Measurements from ENCODE around the gene PRKCZ.

The PRKCZ gene

DNA sequence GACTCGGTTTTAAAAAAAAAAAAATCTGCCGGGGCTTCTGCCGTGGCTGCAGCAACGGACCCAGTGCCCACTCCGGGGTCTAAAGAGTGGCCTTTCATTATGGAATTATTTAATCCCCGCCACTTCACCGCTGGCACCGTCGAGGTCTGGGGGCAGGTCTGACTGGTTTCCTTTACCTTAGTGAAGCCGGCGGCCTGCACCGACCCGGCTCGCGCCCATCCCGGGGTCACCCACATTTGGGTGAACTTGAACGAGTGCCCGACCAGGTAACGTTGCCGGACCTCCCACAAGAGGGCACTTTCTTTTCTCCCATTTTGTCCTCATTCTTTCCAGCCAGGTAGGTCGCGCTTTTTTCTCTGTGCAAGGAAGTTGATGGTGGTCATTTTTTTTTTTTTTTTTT lies 4.3 kb downstream of the PRKCZ start:
- TF ChIP-seq FOXP2 (optimal IDR thresholded peaks at IDR 0.05; ENCODE audit: borderline replicate concordance, extremely low read depth, extremely low read length, insufficient read depth) = no peak
- TF ChIP-seq, protein P1, sequence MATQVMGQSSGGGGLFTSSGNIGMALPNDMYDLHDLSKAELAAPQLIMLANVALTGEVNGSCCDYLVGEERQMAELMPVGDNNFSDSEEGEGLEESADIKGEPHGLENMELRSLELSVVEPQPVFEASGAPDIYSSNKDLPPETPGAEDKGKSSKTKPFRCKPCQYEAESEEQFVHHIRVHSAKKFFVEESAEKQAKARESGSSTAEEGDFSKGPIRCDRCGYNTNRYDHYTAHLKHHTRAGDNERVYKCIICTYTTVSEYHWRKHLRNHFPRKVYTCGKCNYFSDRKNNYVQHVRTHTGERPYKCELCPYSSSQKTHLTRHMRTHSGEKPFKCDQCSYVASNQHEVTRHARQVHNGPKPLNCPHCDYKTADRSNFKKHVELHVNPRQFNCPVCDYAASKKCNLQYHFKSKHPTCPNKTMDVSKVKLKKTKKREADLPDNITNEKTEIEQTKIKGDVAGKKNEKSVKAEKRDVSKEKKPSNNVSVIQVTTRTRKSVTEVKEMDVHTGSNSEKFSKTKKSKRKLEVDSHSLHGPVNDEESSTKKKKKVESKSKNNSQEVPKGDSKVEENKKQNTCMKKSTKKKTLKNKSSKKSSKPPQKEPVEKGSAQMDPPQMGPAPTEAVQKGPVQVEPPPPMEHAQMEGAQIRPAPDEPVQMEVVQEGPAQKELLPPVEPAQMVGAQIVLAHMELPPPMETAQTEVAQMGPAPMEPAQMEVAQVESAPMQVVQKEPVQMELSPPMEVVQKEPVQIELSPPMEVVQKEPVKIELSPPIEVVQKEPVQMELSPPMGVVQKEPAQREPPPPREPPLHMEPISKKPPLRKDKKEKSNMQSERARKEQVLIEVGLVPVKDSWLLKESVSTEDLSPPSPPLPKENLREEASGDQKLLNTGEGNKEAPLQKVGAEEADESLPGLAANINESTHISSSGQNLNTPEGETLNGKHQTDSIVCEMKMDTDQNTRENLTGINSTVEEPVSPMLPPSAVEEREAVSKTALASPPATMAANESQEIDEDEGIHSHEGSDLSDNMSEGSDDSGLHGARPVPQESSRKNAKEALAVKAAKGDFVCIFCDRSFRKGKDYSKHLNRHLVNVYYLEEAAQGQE (IDR thresholded peaks at IDR 0.05; ENCODE audit: insufficient read depth in 1 of 2, low read depth in 2 of 2, low read length in 2 of 2) = no peak
- TF ChIP-seq SIN3A (IDR thresholded peaks at IDR 0.05; ENCODE audit: borderline replicate concordance, insufficient read depth, low read length) = no peak
- TF ChIP-seq TAF1 (IDR thresholded peaks at IDR 0.05; ENCODE audit: borderline replicate concordance, insufficient read depth, low read length) = no peak
- no peak for TF ChIP-seq POLR2AphosphoS5 (IDR thresholded peaks at IDR 0.05; ENCODE audit: low read depth, low read length)

- TF ChIP-seq POLR2AphosphoS5 (IDR thresholded peaks at IDR 0.05; ENCODE audit: low read depth, low read length) (no peak), SIN3A (IDR thresholded peaks at IDR 0.05; ENCODE audit: borderline replicate concordance, insufficient read depth, low read length) (no peak)
Observed at GRCh38 chr1:2055911-2056575, 5.8 kb downstream of the PRKCZ start.

DNA sequence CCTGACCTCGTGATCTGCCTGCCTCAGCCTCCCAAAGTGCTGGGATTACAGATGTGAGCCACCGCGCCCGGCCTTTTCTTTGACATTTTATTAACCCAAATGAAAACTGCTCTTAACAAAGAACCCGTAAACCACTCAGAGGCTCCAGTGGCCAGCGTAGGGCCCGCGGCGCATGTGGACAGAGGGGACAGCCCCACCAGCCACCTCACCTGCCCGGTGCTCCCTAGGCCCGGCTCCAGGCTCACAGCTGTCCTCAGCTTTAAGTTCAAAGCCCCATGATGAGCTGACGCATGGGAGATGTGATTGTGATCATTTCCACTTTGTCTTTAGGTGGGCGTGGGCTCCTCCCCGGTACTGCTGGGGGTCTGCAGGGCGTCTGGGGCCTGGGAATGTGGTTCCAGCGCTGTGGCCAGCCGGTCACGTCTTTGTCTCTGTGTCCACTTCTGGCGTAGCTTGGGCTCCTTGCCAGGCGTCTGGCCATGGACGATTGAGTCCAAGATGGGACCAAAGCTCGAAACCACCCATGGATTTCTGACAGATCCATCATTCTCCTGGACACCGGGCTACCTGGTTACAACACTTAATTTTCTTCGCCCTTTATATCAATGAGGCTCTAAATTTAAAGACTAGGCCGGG lies 6.9 kb downstream of the PRKCZ start:
- no peak for TF ChIP-seq TAF1 (IDR thresholded peaks at IDR 0.05; ENCODE audit: borderline replicate concordance, insufficient read depth, low read length)
- TF ChIP-seq, protein P1 (IDR thresholded peaks at IDR 0.05; ENCODE audit: insufficient read depth in 1 of 2, low read depth in 2 of 2, low read length in 2 of 2) = no peak
- no peak for TF ChIP-seq FOXP2 (optimal IDR thresholded peaks at IDR 0.05; ENCODE audit: borderline replicate concordance, extremely low read depth, extremely low read length, insufficient read depth)
- TF ChIP-seq POLR2AphosphoS5 (IDR thresholded peaks at IDR 0.05; ENCODE audit: low read depth, low read length) = no peak
- TF ChIP-seq SIN3A (IDR thresholded peaks at IDR 0.05; ENCODE audit: borderline replicate concordance, insufficient read depth, low read length) = no peak

DNA sequence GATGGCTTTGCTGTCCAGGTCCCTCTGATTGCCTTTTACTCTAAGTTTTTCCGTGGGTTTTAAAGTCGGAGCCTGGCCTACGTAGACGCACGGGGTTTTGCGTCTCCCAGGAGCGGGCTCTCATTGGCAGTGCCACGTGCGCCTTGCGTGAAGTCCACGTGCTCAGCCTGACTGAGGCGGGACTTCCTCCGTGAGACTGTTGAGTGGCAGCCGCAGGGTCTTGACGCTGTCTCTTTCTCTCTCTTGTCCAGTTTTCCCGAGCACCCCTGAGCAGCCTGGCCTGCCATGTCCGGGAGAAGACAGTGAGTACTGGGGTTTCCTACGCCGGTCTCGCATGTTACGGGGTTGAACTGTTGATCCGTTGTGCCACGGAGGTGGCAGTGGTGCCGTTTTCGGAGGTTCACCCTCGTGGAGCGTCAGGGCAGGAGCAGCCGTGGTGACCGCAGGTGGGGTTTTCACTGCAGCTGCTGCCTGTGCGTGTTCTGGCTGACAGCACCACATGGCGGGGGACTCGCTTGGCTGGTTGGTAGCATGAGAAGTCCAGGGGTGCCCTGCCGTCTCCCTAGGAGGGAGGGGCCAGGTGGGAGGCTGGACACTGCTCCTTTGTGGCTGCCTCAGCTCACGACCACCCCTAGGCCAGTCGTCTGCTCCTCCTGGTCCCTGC lies 9.2 kb downstream of the PRKCZ start:
- TF ChIP-seq SIN3A (IDR thresholded peaks at IDR 0.05; ENCODE audit: borderline replicate concordance, insufficient read depth, low read length) = no peak
- TF ChIP-seq FOXP2 (optimal IDR thresholded peaks at IDR 0.05; ENCODE audit: borderline replicate concordance, extremely low read depth, extremely low read length, insufficient read depth) = no peak
- TF ChIP-seq TAF1 (IDR thresholded peaks at IDR 0.05; ENCODE audit: borderline replicate concordance, insufficient read depth, low read length) = no peak
- TF ChIP-seq, protein P1 (IDR thresholded peaks at IDR 0.05; ENCODE audit: insufficient read depth in 1 of 2, low read depth in 2 of 2, low read length in 2 of 2) = no peak
- TF ChIP-seq POLR2AphosphoS5 (IDR thresholded peaks at IDR 0.05; ENCODE audit: low read depth, low read length) = no peak

DNA sequence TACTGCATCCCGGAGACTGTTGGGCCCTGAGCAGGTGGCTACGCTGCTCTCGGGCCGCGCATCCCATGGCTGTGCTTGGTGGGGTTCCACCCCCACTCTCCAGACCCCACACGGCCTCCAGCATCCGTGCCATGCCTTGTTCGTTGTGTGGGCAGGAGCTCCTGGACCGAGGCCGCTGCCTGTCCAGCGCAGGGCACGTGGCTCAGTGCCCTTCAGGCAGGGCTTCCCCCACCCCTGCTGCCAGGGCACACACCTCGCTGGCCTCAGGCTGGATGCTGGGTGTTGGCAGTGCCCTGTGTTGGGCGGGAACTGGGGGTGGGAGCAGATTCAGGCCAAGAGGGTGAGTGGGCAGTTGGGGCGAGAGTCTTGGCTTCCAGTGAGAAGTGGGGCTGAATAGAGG lies 9.9 kb downstream of the PRKCZ start:
- TF ChIP-seq TAF1 (IDR thresholded peaks at IDR 0.05; ENCODE audit: borderline replicate concordance, insufficient read depth, low read length) = no peak
- no peak for TF ChIP-seq POLR2AphosphoS5 (IDR thresholded peaks at IDR 0.05; ENCODE audit: low read depth, low read length)
- TF ChIP-seq, protein P1 (IDR thresholded peaks at IDR 0.05; ENCODE audit: insufficient read depth in 1 of 2, low read depth in 2 of 2, low read length in 2 of 2) = no peak
- TF ChIP-seq SIN3A (IDR thresholded peaks at IDR 0.05; ENCODE audit: borderline replicate concordance, insufficient read depth, low read length) = no peak
- no peak for TF ChIP-seq FOXP2 (optimal IDR thresholded peaks at IDR 0.05; ENCODE audit: borderline replicate concordance, extremely low read depth, extremely low read length, insufficient read depth)

Measured in PFSK-1 (cell line).